Measurements from ENCODE around the gene GALNT18.

GALNT18 gene

DNA sequence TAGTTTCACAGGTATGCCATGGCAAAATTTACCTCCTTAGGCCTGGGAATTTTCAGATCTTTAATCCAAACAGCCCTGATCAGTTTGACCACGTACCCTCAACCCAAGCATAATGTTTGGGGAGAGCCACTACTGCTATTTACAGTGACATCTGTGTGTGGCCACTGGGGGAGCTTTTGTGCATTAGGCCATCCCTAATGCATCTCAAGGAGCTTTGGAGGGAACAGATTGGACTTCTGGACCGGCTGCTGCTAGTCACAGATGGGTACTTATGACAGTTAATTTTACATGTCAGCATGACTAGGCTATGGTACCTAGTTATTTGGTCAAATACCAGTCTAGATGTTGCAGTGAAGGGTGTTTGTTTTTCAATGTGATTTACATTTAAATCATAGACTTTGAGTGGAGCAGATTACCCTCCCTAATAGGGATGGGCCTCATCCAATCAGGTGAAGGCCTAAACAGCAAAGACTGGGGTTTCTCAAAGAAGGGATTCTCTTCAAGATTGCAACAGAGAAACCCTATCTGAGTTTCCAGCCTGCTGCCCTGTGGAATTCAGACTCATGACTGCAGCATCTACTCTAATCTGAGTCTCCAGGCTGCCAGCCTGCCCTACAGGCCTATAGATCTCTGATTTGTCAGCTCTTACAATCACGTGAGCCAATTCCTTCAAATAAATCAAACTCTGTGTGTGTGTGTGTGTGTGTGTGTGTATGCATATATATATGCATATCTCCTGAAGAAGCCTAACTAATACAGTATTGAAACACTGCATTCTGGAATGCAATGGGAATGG lies 38.0 kb upstream of the GALNT18 start:
- no peak overlapping the region for H3K27ac ChIP-seq (ENCODE audit: low read depth, low read length)
- no peaks in the 10 kb centered on the region for H3K36me3 ChIP-seq (ENCODE audit: insufficient read depth, low read length)
- H3K4me1 ChIP-seq (ENCODE audit: insufficient read depth, low read length) = peaks cover 12% of the 10 kb centered on the region; the same call in 1 of the 2 replicates
- no peaks in the 10 kb centered on the region for H3K9me3 ChIP-seq (ENCODE audit: insufficient read depth, low read depth, low read length)
- no peak overlapping the region for H3K9ac ChIP-seq (ENCODE audit: low read depth, low read length)
- 88% methylated on average over 2 of the region's 3 CpGs for WGBS
- H3K27me3 ChIP-seq (ENCODE audit: insufficient read depth, low read length) = 0 out of 2 replicates have a peak, but pooled peaks cover 3% of the 10 kb centered on the region
- H3K4me3 ChIP-seq (ENCODE audit: low read length) = no peak overlapping the region

DNA sequence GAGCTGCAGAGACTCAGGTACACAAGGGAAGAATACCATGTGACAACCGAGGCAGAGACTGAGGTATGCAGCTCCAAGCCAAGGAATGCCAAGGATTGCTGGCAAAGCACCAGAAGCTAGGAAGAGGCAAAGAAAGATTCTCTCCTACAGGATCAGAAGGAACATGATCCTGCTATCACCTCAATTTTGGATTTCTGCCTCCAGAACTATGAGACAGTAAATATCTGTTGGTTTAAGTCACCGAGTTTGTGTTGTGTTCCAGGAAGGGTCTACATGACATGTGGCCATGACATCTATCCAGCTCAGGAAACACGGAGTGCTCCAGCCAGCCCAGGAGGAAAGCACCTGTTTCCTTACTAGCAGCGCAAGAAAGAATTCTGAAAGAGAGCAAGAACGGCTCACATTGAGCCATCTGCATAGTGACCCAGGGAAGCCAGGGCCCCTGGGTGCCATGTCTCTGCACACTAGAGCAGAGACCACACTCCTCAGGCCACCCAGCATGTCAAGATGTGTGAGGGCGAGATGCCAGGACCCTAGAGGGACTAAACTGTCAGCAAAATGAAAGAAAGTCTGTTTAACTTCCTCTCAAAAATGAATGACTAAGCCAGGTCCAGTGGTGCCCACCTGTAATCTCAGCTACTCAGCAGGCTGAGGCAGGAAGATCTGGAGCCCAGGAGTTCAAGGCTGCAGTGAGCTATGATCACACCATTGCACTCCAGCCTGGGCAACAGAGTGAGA lies 35.6 kb upstream of the GALNT18 start:
- H3K27ac ChIP-seq (ENCODE audit: low read depth, low read length) = no peak overlapping the region

DNA sequence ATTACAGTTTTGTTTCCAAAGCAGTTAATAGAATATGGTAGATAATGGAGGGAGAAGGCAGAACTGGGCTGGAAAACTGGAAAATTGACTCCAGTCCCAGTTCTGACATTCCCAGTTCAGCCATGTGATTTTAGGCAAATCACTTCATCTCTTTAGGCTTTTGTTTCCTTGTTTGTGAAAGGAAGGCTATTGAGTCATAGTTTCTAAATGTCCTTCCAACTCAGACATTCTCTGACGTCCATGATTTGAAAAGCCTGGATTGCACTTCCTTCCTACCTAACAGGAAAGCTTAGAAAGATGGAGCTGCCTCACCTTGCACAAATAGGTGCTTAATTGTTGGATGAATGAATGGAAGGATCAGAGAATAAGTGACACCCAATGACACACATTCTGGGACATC lies 19.8 kb upstream of the GALNT18 start:
- no CpG with 5 or more reads among the region's 1 CpG for WGBS
- Histone ChIP-seq H3K27ac (ENCODE audit: low read depth, low read length) (no peak overlapping the region), H3K27me3 (ENCODE audit: insufficient read depth, low read length) (no peaks in the 10 kb centered on the region), H3K9me3 (ENCODE audit: insufficient read depth, low read depth, low read length) (peaks cover 6% of the 10 kb centered on the region; the same call in 1 of the 2 replicates), H3K4me3 (ENCODE audit: low read length) (no peak overlapping the region), H3K4me1 (ENCODE audit: insufficient read depth, low read length) (no peaks in the 10 kb centered on the region), H3K9ac (ENCODE audit: low read depth, low read length) (no peak overlapping the region), H3K36me3 (ENCODE audit: insufficient read depth, low read length) (no peaks in the 10 kb centered on the region)

More for the DNA sequence above, 35.6 kb upstream of the GALNT18 start:
- Histone ChIP-seq H3K4me3 (ENCODE audit: low read length) (no peak overlapping the region), H3K9me3 (ENCODE audit: insufficient read depth, low read depth, low read length) (no peaks in the 10 kb centered on the region), H3K4me1 (ENCODE audit: insufficient read depth, low read length) (peaks cover 12% of the 10 kb centered on the region; the same call in 1 of the 2 replicates), H3K36me3 (ENCODE audit: insufficient read depth, low read length) (no peaks in the 10 kb centered on the region), H3K27me3 (ENCODE audit: insufficient read depth, low read length) (no peaks in the 10 kb centered on the region), H3K9ac (ENCODE audit: low read depth, low read length) (no peak overlapping the region)
- 95% methylated on average over 6 of the region's 6 CpGs for whole genome bisulfite sequencing

DNA sequence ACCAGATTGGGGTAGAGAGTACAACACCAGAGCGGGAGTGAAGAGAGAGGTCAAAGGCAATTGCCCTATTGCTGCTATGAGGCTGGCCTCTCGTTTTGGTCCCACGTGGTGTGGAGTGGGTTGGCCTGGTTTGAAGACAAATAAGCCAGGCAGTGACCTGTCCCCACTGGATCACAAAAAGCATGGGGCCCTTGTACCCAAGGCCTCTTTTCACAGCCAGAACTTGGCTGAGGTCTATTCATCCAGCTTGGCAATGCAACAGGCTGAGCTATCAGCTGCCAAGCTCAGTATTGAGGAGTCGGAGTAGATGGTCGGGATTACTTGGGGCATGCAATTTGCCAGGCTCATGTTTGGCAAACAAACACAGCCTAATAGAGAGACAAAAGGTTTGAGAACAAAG lies 19.2 kb upstream of the GALNT18 start:
- 97% methylated on average over 5 of the region's 5 CpGs for WGBS
- H3K4me3 ChIP-seq (ENCODE audit: low read length) = no peak overlapping the region
- H3K36me3 ChIP-seq (ENCODE audit: insufficient read depth, low read length) = no peaks in the 10 kb centered on the region
- no peaks in the 10 kb centered on the region for H3K27me3 ChIP-seq (ENCODE audit: insufficient read depth, low read length)
- H3K27ac ChIP-seq (ENCODE audit: low read depth, low read length) = no peak overlapping the region
- peaks cover 6% of the 10 kb centered on the region; the same call in 1 of the 2 replicates for H3K9me3 ChIP-seq (ENCODE audit: insufficient read depth, low read depth, low read length)
- H3K4me1 ChIP-seq (ENCODE audit: insufficient read depth, low read length) = no peaks in the 10 kb centered on the region
- no peak overlapping the region for H3K9ac ChIP-seq (ENCODE audit: low read depth, low read length)

DNA sequence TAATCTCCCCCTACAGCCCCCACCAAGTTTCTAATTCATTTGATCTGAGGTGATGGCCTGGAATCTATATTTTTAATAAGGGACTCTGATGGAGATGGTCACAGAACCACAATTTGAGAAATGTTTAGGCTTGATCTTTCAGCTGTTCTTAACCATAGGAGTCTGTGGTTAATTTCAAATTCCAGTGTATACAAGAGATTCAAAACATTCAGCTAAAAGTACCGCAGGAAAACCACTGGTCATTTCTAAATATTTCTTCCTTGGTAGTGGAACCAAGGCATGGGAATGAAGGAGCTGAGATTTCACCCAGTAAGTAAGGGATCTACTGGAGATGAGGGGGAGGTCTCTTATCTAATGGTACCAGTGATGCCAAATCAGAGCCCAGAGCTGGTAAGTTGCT lies 18.3 kb upstream of the GALNT18 start:
- Histone ChIP-seq H3K9ac (ENCODE audit: low read depth, low read length) (no peak overlapping the region), H3K9me3 (ENCODE audit: insufficient read depth, low read depth, low read length) (peaks cover 4% of the 10 kb centered on the region; the same call in 1 of the 2 replicates), H3K27ac (ENCODE audit: low read depth, low read length) (no peak overlapping the region), H3K4me3 (ENCODE audit: low read length) (no peak overlapping the region), H3K27me3 (ENCODE audit: insufficient read depth, low read length) (no peaks in the 10 kb centered on the region), H3K36me3 (ENCODE audit: insufficient read depth, low read length) (no peaks in the 10 kb centered on the region), H3K4me1 (ENCODE audit: insufficient read depth, low read length) (no peaks in the 10 kb centered on the region)
- WGBS = 100% methylated on average over 1 of the region's 1 CpG

DNA sequence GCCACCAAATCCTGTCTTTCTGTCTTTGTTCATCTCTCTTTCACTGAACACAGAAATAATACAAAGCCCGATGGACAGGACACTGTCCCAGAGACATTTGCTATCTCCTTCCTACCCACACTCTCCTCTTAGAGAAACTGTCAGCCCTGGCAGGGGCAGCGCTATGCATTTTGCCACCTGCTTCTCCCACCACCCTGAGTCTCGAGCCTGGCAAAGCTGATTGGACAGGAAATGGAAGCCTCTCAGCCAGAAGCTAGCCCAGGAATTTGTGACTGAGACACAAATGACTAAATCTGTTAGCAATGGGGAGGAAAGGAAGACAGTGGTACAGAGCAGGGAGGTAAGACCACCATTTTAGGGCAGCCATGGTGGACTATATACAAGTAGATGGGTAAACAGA lies 14.9 kb upstream of the GALNT18 start:
- 68% methylated on average over 3 of the region's 3 CpGs for WGBS
- Histone ChIP-seq H3K27ac (ENCODE audit: low read depth, low read length) (no peak overlapping the region), H3K9me3 (ENCODE audit: insufficient read depth, low read depth, low read length) (no peaks in the 10 kb centered on the region), H3K27me3 (ENCODE audit: insufficient read depth, low read length) (no peaks in the 10 kb centered on the region), H3K4me3 (ENCODE audit: low read length) (no peak overlapping the region), H3K4me1 (ENCODE audit: insufficient read depth, low read length) (no peaks in the 10 kb centered on the region), H3K36me3 (ENCODE audit: insufficient read depth, low read length) (no peaks in the 10 kb centered on the region), H3K9ac (ENCODE audit: low read depth, low read length) (no peak overlapping the region)

DNA sequence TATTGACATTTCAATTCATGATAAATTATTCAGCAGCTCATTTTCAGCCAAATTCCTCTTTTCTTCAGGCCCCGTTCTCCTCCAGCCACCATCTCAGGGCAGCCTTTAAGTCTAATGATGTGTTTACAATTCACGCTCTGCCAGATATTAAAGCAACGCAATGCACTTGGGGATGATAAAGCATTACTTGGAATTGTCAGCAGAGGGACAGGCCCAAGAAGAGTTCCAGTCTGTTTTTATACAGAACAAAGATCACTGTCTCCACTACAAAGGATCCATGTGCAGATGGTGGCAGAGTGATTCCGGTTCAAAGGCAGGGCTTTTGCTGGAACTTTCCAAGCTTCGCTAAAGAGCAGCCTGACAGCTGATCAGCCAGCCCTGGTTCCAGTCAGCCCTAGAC lies 13.6 kb upstream of the GALNT18 start:
- H3K4me3 ChIP-seq (ENCODE audit: low read length) = no peak overlapping the region
- 0 out of 2 replicates have a peak, but pooled peaks cover 1% of the 10 kb centered on the region for H3K27me3 ChIP-seq (ENCODE audit: insufficient read depth, low read length)
- no peaks in the 10 kb centered on the region for H3K9me3 ChIP-seq (ENCODE audit: insufficient read depth, low read depth, low read length)
- H3K36me3 ChIP-seq (ENCODE audit: insufficient read depth, low read length) = no peaks in the 10 kb centered on the region
- no peak overlapping the region for H3K9ac ChIP-seq (ENCODE audit: low read depth, low read length)
- 89% methylated on average over 5 of the region's 5 CpGs for WGBS
- no peak overlapping the region for H3K27ac ChIP-seq (ENCODE audit: low read depth, low read length)
- no peaks in the 10 kb centered on the region for H3K4me1 ChIP-seq (ENCODE audit: insufficient read depth, low read length)

DNA sequence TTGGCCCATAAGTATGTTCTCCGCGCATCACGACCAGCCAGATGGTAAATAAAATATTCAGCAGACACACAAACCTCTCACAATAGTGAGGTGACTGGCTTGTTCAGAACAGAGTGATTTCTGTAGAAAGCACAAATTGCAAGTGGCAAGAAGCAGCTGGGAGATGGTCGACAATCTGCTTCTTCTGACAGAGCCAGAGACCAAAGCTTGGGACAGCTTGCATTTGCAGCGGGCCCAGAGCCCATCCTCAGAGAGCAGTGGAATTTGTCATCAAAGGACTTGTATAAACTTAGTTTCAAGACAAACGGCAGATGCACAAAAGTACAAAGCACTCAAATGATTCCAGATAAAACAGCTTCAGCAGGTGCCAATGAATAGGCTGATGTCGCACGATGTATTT lies 7.6 kb upstream of the GALNT18 start:
- H3K4me1 ChIP-seq (ENCODE audit: insufficient read depth, low read length) = peaks cover 24% of the 10 kb centered on the region
- no peak overlapping the region for H3K4me3 ChIP-seq (ENCODE audit: low read length)
- no peaks in the 10 kb centered on the region for H3K9me3 ChIP-seq (ENCODE audit: insufficient read depth, low read depth, low read length)
- no peaks in the 10 kb centered on the region for H3K36me3 ChIP-seq (ENCODE audit: insufficient read depth, low read length)
- peaks cover 15% of the 10 kb centered on the region; the same call in 1 of the 2 replicates for H3K27me3 ChIP-seq (ENCODE audit: insufficient read depth, low read length)
- no peak overlapping the region for H3K27ac ChIP-seq (ENCODE audit: low read depth, low read length)
- H3K9ac ChIP-seq (ENCODE audit: low read depth, low read length) = no peak overlapping the region
- 89% methylated on average over 8 of the region's 8 CpGs for WGBS

DNA sequence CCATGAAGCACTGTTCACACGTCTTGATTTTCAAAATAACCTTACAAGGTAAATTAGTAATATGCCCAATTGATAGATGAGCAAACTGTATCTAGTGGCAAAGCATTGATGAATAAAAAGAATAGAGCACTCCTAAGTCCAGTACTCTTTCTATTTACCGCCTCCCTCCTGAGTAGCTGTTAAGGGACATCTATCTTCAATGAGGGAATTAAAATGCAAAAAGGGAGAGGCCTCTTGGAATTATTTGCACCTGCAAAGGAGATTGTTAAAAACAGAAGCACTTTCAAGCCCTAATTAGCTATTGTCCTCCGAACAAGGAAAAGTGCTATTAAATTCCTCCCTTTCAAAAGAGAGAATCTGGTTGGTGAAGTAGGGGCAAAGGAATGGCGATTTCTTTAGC lies 6.8 kb upstream of the GALNT18 start:
- Histone ChIP-seq H3K4me1 (ENCODE audit: insufficient read depth, low read length) (peaks cover 24% of the 10 kb centered on the region), H3K9me3 (ENCODE audit: insufficient read depth, low read depth, low read length) (no peaks in the 10 kb centered on the region), H3K36me3 (ENCODE audit: insufficient read depth, low read length) (no peaks in the 10 kb centered on the region), H3K27me3 (ENCODE audit: insufficient read depth, low read length) (peaks cover 15% of the 10 kb centered on the region; the same call in 1 of the 2 replicates), H3K9ac (ENCODE audit: low read depth, low read length) (no peak overlapping the region), H3K27ac (ENCODE audit: low read depth, low read length) (no peak overlapping the region), H3K4me3 (ENCODE audit: low read length) (no peak overlapping the region)
- WGBS = 30% methylated on average over 2 of the region's 4 CpGs

DNA sequence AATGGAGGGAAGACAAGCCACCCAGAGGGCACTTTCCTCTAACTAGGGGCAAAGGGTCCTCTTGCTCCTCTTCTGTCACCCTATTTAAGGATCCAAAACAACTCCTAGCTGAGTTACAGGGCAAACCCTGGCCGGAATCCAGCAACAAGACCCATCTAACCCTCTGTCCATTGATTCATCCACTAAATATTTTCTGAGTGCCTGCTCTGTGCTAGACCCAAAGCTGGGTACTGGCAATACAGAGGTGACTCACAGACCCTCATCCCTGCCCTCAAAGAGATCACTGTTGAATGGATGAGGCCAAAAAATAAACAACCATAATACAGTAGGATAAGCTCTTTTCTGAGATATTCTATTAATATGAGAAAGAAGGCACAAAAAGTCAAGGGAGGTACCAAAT lies 4.3 kb upstream of the GALNT18 start:
- Histone ChIP-seq H3K4me3 (ENCODE audit: low read length) (no peak overlapping the region), H3K9me3 (ENCODE audit: insufficient read depth, low read depth, low read length) (no peaks in the 10 kb centered on the region), H3K4me1 (ENCODE audit: insufficient read depth, low read length) (peaks cover 27% of the 10 kb centered on the region), H3K27me3 (ENCODE audit: insufficient read depth, low read length) (peaks cover 31% of the 10 kb centered on the region), H3K27ac (ENCODE audit: low read depth, low read length) (no peak overlapping the region), H3K9ac (ENCODE audit: low read depth, low read length) (no peak overlapping the region), H3K36me3 (ENCODE audit: insufficient read depth, low read length) (no peaks in the 10 kb centered on the region)
- WGBS = 94% methylated on average over 1 of the region's 1 CpG

DNA sequence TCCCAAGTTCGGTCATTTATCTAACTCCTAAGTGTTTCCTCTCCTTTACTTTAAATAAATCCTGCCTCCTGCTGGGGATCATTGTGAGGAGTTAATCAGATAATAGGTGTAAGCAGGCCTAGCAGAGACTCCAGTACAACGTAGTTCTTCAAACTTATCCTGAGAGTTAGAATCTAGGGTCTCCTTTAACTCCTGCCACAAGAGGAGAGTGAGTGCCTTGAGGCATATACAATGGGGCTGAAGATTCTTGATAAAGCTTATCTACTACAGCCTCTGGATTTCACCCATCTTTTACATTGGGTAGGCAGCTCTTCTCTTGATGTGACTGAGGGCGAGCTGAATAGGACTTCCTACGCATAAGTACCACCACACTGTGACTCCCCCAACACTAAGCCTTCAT lies 3.1 kb upstream of the GALNT18 start:
- H3K4me3 ChIP-seq (ENCODE audit: low read length) = no peak overlapping the region
- peaks cover 36% of the 10 kb centered on the region for H3K27me3 ChIP-seq (ENCODE audit: insufficient read depth, low read length)
- 81% methylated on average over 3 of the region's 4 CpGs for WGBS
- H3K27ac ChIP-seq (ENCODE audit: low read depth, low read length) = no peak overlapping the region
- no peak overlapping the region for H3K9ac ChIP-seq (ENCODE audit: low read depth, low read length)
- H3K4me1 ChIP-seq (ENCODE audit: insufficient read depth, low read length) = peaks cover 27% of the 10 kb centered on the region
- no peaks in the 10 kb centered on the region for H3K9me3 ChIP-seq (ENCODE audit: insufficient read depth, low read depth, low read length)
- no peaks in the 10 kb centered on the region for H3K36me3 ChIP-seq (ENCODE audit: insufficient read depth, low read length)
